ENCODE data around the gene HSPA12B. TPM values are rescaled to one million over a fixed set of nuclear protein-coding genes. Genes with fewer than 3 reads are reported as not detected.

Gene HSPA12B
- total RNA-seq, 1 experiment from 2014 or later: 2.7 TPM

DNA sequence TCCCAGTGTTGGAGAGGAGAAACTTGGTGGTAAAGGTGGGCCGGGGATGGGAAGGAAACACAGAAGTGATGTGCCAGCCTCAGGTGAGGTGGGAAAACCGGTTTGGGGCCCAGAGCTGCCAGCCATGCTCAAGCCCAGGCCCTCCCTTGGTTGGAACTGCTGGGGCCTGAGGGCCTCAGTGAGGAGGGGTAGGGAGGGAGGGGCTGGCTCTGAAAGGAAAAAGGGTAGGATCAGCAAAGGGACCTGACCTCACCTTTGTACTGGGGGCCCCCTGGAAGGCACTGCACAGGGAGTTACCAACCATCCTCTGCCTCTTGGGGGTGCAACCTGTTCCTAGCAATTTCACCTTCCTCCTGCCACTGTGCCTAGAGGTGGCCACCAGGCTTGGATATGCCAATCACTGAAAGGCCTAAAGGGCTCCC is 50.6 kb downstream of the HSPA12B start:
- Histone ChIP-seq H3K18ac (ENCODE audit: insufficient read length, low read depth, low read length) (no peak overlapping the region), H2BK20ac (ENCODE audit: low read depth, low read length, poor library complexity, severe bottlenecking) (no peak overlapping the region), H2AFZ (ENCODE audit: low read length) (no peak overlapping the region), H3K9ac (ENCODE audit: extremely low read depth, insufficient read length, low read length) (no peak overlapping the region), H2AK5ac (ENCODE audit: insufficient read length, low read length) (no peak overlapping the region), H4K8ac (replicated peaks; ENCODE audit: insufficient read length, low read depth, low read length) (no peak overlapping the region), H3K9me3 (ENCODE audit: control insufficient read depth, low read depth, low read length) (no peaks in the 10 kb centered on the region), H3K23ac (ENCODE audit: insufficient read length, low read depth, low read length) (no peak overlapping the region), H4K20me1 (ENCODE audit: control insufficient read depth, insufficient read depth, insufficient read length) (no peaks in the 10 kb centered on the region), H3K4me2 (ENCODE audit: insufficient read depth, insufficient read length, low read length) (no peak overlapping the region), H2BK12ac (ENCODE audit: insufficient read length, low read depth, low read length) (no peak overlapping the region), H4K91ac (ENCODE audit: insufficient read length, low read depth, low read length) (no peak overlapping the region), H4K5ac (ENCODE audit: insufficient read length, low read depth, low read length) (no peak overlapping the region), H3K27ac (ENCODE audit: insufficient read length, low read depth, low read length) (no peak overlapping the region), H3K14ac (ENCODE audit: insufficient read depth, low read length) (no peak overlapping the region), H2BK15ac (ENCODE audit: low read depth, low read length) (no peak overlapping the region), H3K79me2 (ENCODE audit: insufficient read depth, low read length) (no peaks in the 10 kb centered on the region), H3K56ac (ENCODE audit: insufficient read length, low read depth, low read length) (no peak overlapping the region), H3K4ac (ENCODE audit: low read depth, low read length) (no peak overlapping the region), H3K27me3 (ENCODE audit: insufficient read depth, low read length) (peaks cover 2% of the 10 kb centered on the region; the same call in 1 of the 2 replicates), H2BK5ac (ENCODE audit: insufficient read length, low read length) (no peak overlapping the region), H3K23me2 (ENCODE audit: insufficient read length, low read depth, low read length, poor library complexity, severe bottlenecking) (peaks cover 13% of the 10 kb centered on the region), H2BK120ac (ENCODE audit: low read depth, low read length, poor library complexity, severe bottlenecking) (no peak overlapping the region), H3T11ph (ENCODE audit: low read length) (no peak overlapping the region), H3K4me1 (ENCODE audit: insufficient read depth, low read length) (no peaks in the 10 kb centered on the region), H3K79me1 (ENCODE audit: insufficient read depth, low read depth, low read length, poor library complexity, severe bottlenecking) (no peaks in the 10 kb centered on the region)
- no peaks in the 10 kb centered on the region for H3K9me3 Mint-ChIP-seq
- peaks cover 5 to 12% (median 8%) of the 10 kb centered on the region in 3 experiments for H3K36me3 Mint-ChIP-seq (ENCODE audit: insufficient read depth in 1 of 3, low read depth in 3 of 3)
- H3K4me1 Mint-ChIP-seq: peaks cover 24 to 37% of the 10 kb centered on the region in 2 experiments
- TF ChIP-seq, protein P1, sequence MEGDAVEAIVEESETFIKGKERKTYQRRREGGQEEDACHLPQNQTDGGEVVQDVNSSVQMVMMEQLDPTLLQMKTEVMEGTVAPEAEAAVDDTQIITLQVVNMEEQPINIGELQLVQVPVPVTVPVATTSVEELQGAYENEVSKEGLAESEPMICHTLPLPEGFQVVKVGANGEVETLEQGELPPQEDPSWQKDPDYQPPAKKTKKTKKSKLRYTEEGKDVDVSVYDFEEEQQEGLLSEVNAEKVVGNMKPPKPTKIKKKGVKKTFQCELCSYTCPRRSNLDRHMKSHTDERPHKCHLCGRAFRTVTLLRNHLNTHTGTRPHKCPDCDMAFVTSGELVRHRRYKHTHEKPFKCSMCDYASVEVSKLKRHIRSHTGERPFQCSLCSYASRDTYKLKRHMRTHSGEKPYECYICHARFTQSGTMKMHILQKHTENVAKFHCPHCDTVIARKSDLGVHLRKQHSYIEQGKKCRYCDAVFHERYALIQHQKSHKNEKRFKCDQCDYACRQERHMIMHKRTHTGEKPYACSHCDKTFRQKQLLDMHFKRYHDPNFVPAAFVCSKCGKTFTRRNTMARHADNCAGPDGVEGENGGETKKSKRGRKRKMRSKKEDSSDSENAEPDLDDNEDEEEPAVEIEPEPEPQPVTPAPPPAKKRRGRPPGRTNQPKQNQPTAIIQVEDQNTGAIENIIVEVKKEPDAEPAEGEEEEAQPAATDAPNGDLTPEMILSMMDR (conservative IDR thresholded peaks at IDR 0.05): 0 out of 3 replicates have a peak, but pooled peaks have one; percentile 11
- peaks cover 37% of the 10 kb centered on the region for H3K27me3 Mint-ChIP-seq (ENCODE audit: low read depth)
- peak overlapping the region in 1 of 2 experiments; percentile 46; a peak in 1 of 5 replicates for H3K4me3 Mint-ChIP-seq
- WGBS (ENCODE audit: extremely low coverage, insufficient read length, low lambda C conversion rate): no CpG with 5 or more reads among the region's 2 CpGs
- peak overlapping the region in 1 of 3 experiments; percentile 67; a peak in 2 of 7 replicates for H3K27ac Mint-ChIP-seq
- no peak for DNase-seq

Data from H9 (cell line).